Anterior cingulate cortex (tissue), 58 donors: ENCODE measurements around the gene LGR5.
"Not testable (repeated sequence)": the region's sequence is repeated elsewhere in the genome, so short reads cannot be mapped to it uniquely, and the experiment has no call there.

Experiments used
- DNase-seq, 58 donors: peaks; one replicate each; lab custom pipeline; 2025; lab: John Stamatoyannopoulos, UW

Gene LGR5

GRCh38 chr12:71465796-71466195 lies 26.2 kb downstream of the LGR5 start:
- no peak for DNase-seq

- DNase-seq: peak in 1 of 58 donors; percentile 1
These were observed 29.7 kb downstream of the LGR5 start for GRCh38 chr12:71469258-71469750.

GRCh38 chr12:71472441-71472911 lies 32.9 kb downstream of the LGR5 start:
- DNase-seq: no peak

GRCh38 chr12:71474791-71475190 lies 35.2 kb downstream of the LGR5 start:
- DNase-seq: no peak

GRCh38 chr12:71475280-71475679 lies 35.7 kb downstream of the LGR5 start:
- DNase-seq: peak in 5 of 58 donors; percentile 14 to 35 (median 19)

- DNase-seq: no peak
These were observed 36.9 kb downstream of the LGR5 start for GRCh38 chr12:71476513-71476912.

- peak in 1 of 58 donors; percentile 14 for DNase-seq
These were observed 38.0 kb downstream of the LGR5 start for GRCh38 chr12:71477609-71478008.

GRCh38 chr12:71478270-71478669 lies 38.7 kb downstream of the LGR5 start:
- DNase-seq: no peak

- no peak for DNase-seq
These were observed 44.8 kb downstream of the LGR5 start for GRCh38 chr12:71484272-71484905.

GRCh38 chr12:71490844-71491243 lies 51.2 kb downstream of the LGR5 start:
- DNase-seq: not testable (repeated sequence)

GRCh38 chr12:71492604-71493003 lies 53.0 kb downstream of the LGR5 start:
- DNase-seq: no peak

- DNase-seq: no peak
These were observed 60.2 kb downstream of the LGR5 start for GRCh38 chr12:71499834-71500233.

- no peak for DNase-seq
These were observed 64.2 kb downstream of the LGR5 start for GRCh38 chr12:71503579-71504391.

- no peak for DNase-seq
These were observed 64.9 kb downstream of the LGR5 start for GRCh38 chr12:71504476-71504875.

- no peak for DNase-seq
These were observed 70.1 kb downstream of the LGR5 start for GRCh38 chr12:71509705-71510104.

GRCh38 chr12:71517145-71517846 lies 77.7 kb downstream of the LGR5 start:
- DNase-seq: no peak

- DNase-seq: no peak
These were observed 81.5 kb downstream of the LGR5 start for GRCh38 chr12:71521125-71521524.

- DNase-seq: no peak
These were observed 85.0 kb downstream of the LGR5 start for GRCh38 chr12:71524626-71525025.

- DNase-seq: no peak
These were observed 94.1 kb downstream of the LGR5 start for GRCh38 chr12:71533703-71534102.

- DNase-seq: no peak
These were observed 96.8 kb downstream of the LGR5 start for GRCh38 chr12:71536279-71536938.
